ENCODE results near the gene LRRC10B.
"Not testable (repeated sequence)": the region's sequence is repeated elsewhere in the genome, so short reads cannot be mapped to it uniquely, and the experiment has no call there.

The LRRC10B gene

DNA sequence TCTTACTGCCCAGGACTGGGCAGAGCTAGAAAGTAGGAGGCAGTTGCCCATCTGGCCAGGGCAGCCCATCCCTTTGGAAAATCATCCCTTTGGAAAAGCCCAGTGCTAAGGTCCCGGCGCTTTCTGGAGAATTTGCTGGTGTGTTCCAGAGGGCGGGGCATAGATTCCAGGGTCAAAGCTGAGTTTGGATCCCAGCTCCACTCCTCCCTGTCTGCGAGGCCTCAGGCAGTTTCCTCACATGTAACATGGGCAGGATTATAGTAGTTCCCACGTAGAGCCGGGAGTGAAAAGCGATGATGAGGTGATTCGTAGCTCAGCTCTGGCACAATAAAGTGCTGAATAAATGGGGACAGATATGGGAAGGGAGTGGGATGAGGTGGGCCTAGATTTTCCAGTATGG, 31.4 kb upstream of the LRRC10B start:
- DNase-seq (ENCODE audit: low read depth): no peak
- Histone ChIP-seq H3K9ac (ENCODE audit: low read length) (peak overlapping the region; percentile 37), H3K4me3 (ENCODE audit: low read length) (no peak overlapping the region), H3K9me3 (ENCODE audit: control insufficient read depth, low read length) (no peaks in the 10 kb centered on the region), H3K36me3 (ENCODE audit: control insufficient read depth, insufficient read depth, low read length, severe bottlenecking) (no peaks in the 10 kb centered on the region), H3K4me1 (ENCODE audit: control insufficient read depth, insufficient read depth, low read length) (peaks cover 42% of the 10 kb centered on the region), H3K27me3 (replicated peaks; ENCODE audit: control insufficient read depth, insufficient read depth, low read length) (peaks cover 10% of the 10 kb centered on the region)

GRCh38 chr11:61477727-61478148, 30.8 kb upstream of the LRRC10B start:
- peaks cover 36% of the 10 kb centered on the region for H3K4me1 ChIP-seq (ENCODE audit: control insufficient read depth, insufficient read depth, low read length)
- no peaks in the 10 kb centered on the region for H3K9me3 ChIP-seq (ENCODE audit: control insufficient read depth, low read length)
- peak; percentile 66 for DNase-seq (ENCODE audit: low read depth)
- H3K4me3 ChIP-seq (ENCODE audit: low read length): no peak overlapping the region
- H3K9ac ChIP-seq (ENCODE audit: low read length): peak overlapping the region; percentile 37
- peaks cover 16% of the 10 kb centered on the region for H3K27me3 ChIP-seq (replicated peaks; ENCODE audit: control insufficient read depth, insufficient read depth, low read length)
- no peaks in the 10 kb centered on the region for H3K36me3 ChIP-seq (ENCODE audit: control insufficient read depth, insufficient read depth, low read length, severe bottlenecking)

- H3K27me3 ChIP-seq (replicated peaks; ENCODE audit: control insufficient read depth, insufficient read depth, low read length): peaks cover 17% of the 10 kb centered on the region
- H3K4me3 ChIP-seq (ENCODE audit: low read length); H3K36me3 ChIP-seq (ENCODE audit: control insufficient read depth, insufficient read depth, low read length, severe bottlenecking); DNase-seq (ENCODE audit: low read depth); H3K9ac ChIP-seq (ENCODE audit: low read length); H3K9me3 ChIP-seq (ENCODE audit: control insufficient read depth, low read length): not testable (repeated sequence)
- H3K4me1 ChIP-seq (ENCODE audit: control insufficient read depth, insufficient read depth, low read length): peaks cover 20% of the 10 kb centered on the region
These were observed 29.0 kb upstream of the LRRC10B start for GRCh38 chr11:61479360-61480058.

GRCh38 chr11:61480261-61480993, 28.1 kb upstream of the LRRC10B start:
- H3K9me3 ChIP-seq (ENCODE audit: control insufficient read depth, low read length): no peaks in the 10 kb centered on the region
- no peak overlapping the region for H3K4me3 ChIP-seq (ENCODE audit: low read length)
- peaks cover 17% of the 10 kb centered on the region for H3K27me3 ChIP-seq (replicated peaks; ENCODE audit: control insufficient read depth, insufficient read depth, low read length)
- H3K4me1 ChIP-seq (ENCODE audit: control insufficient read depth, insufficient read depth, low read length): peaks cover 10% of the 10 kb centered on the region
- no peaks in the 10 kb centered on the region for H3K36me3 ChIP-seq (ENCODE audit: control insufficient read depth, insufficient read depth, low read length, severe bottlenecking)
- no peak overlapping the region for H3K9ac ChIP-seq (ENCODE audit: low read length)
- no peak for DNase-seq (ENCODE audit: low read depth)

GRCh38 chr11:61480994-61481335, 27.6 kb upstream of the LRRC10B start:
- H3K36me3 ChIP-seq (ENCODE audit: control insufficient read depth, insufficient read depth, low read length, severe bottlenecking): no peaks in the 10 kb centered on the region
- H3K4me1 ChIP-seq (ENCODE audit: control insufficient read depth, insufficient read depth, low read length): peaks cover 8% of the 10 kb centered on the region
- no peak overlapping the region for H3K4me3 ChIP-seq (ENCODE audit: low read length)
- H3K9ac ChIP-seq (ENCODE audit: low read length): no peak overlapping the region
- DNase-seq (ENCODE audit: low read depth): no peak
- H3K27me3 ChIP-seq (replicated peaks; ENCODE audit: control insufficient read depth, insufficient read depth, low read length): peaks cover 17% of the 10 kb centered on the region
- no peaks in the 10 kb centered on the region for H3K9me3 ChIP-seq (ENCODE audit: control insufficient read depth, low read length)

DNA sequence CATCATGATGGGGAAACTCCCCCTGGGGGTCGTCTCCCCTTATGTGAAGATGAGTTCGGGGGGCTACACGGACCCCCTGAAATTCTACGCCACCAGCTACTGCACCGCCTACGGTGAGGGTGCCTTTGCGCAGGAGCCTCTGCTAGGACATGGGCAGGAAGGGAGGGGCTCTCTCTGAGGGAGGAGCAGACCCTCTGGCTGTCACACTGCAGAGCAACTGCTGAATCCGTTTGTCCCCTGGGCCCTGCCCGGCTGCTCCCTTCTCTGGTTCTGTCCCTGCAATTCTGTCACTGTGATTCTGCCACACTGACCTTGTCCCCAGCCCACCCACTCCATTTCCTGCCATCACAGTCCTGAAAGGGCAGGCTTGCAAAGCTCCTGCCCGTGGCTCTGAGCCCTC, 26.7 kb upstream of the LRRC10B start:
- H3K9me3 ChIP-seq (ENCODE audit: control insufficient read depth, low read length): no peaks in the 10 kb centered on the region
- no peak for DNase-seq (ENCODE audit: low read depth)
- H3K36me3 ChIP-seq (ENCODE audit: control insufficient read depth, insufficient read depth, low read length, severe bottlenecking): no peaks in the 10 kb centered on the region
- peaks cover 21% of the 10 kb centered on the region for H3K27me3 ChIP-seq (replicated peaks; ENCODE audit: control insufficient read depth, insufficient read depth, low read length)
- H3K4me3 ChIP-seq (ENCODE audit: low read length): no peak overlapping the region
- peaks cover 8% of the 10 kb centered on the region for H3K4me1 ChIP-seq (ENCODE audit: control insufficient read depth, insufficient read depth, low read length)
- H3K9ac ChIP-seq (ENCODE audit: low read length): no peak overlapping the region

DNA sequence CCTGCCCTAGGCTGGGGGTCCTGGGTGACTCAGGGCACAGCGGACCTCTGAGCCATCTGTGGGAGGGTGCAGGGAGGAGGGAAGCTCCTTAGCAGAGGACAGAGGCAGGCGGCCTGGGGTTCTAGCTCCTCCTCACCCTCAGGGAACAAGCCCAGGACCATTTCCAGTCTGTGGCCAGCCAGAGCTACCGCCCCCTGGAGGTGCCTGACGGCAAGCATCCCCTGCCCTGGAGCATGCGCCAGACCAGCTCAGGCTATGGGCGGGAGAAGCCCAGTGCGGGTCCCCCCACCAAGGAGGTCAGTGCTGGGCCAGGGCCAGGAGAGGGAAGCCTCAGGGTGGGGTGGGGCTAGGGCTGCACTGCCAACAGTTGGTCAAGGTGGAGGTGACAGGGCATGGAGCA, 26.0 kb upstream of the LRRC10B start:
- DNase-seq (ENCODE audit: low read depth): peak; percentile 37
- H3K4me3 ChIP-seq (ENCODE audit: low read length): no peak overlapping the region
- H3K27me3 ChIP-seq (replicated peaks; ENCODE audit: control insufficient read depth, insufficient read depth, low read length): peaks cover 21% of the 10 kb centered on the region
- H3K36me3 ChIP-seq (ENCODE audit: control insufficient read depth, insufficient read depth, low read length, severe bottlenecking): no peaks in the 10 kb centered on the region
- no peak overlapping the region for H3K9ac ChIP-seq (ENCODE audit: low read length)
- H3K9me3 ChIP-seq (ENCODE audit: control insufficient read depth, low read length): peaks cover 3% of the 10 kb centered on the region
- peaks cover 1% of the 10 kb centered on the region for H3K4me1 ChIP-seq (ENCODE audit: control insufficient read depth, insufficient read depth, low read length)

GRCh38 chr11:61484541-61484940, 24.0 kb upstream of the LRRC10B start:
- H3K9ac ChIP-seq (ENCODE audit: low read length): no peak overlapping the region

GRCh38 chr11:61485080-61485479, 23.5 kb upstream of the LRRC10B start:
- H3K9ac ChIP-seq (ENCODE audit: low read length): no peak overlapping the region
- H3K4me1 ChIP-seq (ENCODE audit: control insufficient read depth, insufficient read depth, low read length): peaks cover 17% of the 10 kb centered on the region
- peaks cover 16% of the 10 kb centered on the region for H3K27me3 ChIP-seq (replicated peaks; ENCODE audit: control insufficient read depth, insufficient read depth, low read length)
- H3K36me3 ChIP-seq (ENCODE audit: control insufficient read depth, insufficient read depth, low read length, severe bottlenecking): no peaks in the 10 kb centered on the region
- H3K4me3 ChIP-seq (ENCODE audit: low read length): no peak overlapping the region
- peaks cover 3% of the 10 kb centered on the region for H3K9me3 ChIP-seq (ENCODE audit: control insufficient read depth, low read length)
- DNase-seq (ENCODE audit: low read depth): no peak

More at GRCh38 chr11:61484541-61484940, 24.0 kb upstream of the LRRC10B start:
- Histone ChIP-seq H3K36me3 (ENCODE audit: control insufficient read depth, insufficient read depth, low read length, severe bottlenecking) (no peaks in the 10 kb centered on the region), H3K4me1 (ENCODE audit: control insufficient read depth, insufficient read depth, low read length) (peaks cover 12% of the 10 kb centered on the region), H3K4me3 (ENCODE audit: low read length) (no peak overlapping the region), H3K9me3 (ENCODE audit: control insufficient read depth, low read length) (peaks cover 3% of the 10 kb centered on the region), H3K27me3 (replicated peaks; ENCODE audit: control insufficient read depth, insufficient read depth, low read length) (peaks cover 21% of the 10 kb centered on the region)
- no peak for DNase-seq (ENCODE audit: low read depth)

GRCh38 chr11:61486011-61486620, 22.4 kb upstream of the LRRC10B start:
- H3K27me3 ChIP-seq (replicated peaks; ENCODE audit: control insufficient read depth, insufficient read depth, low read length): peaks cover 16% of the 10 kb centered on the region
- H3K9ac ChIP-seq (ENCODE audit: low read length): no peak overlapping the region
- no peak for DNase-seq (ENCODE audit: low read depth)
- H3K36me3 ChIP-seq (ENCODE audit: control insufficient read depth, insufficient read depth, low read length, severe bottlenecking): no peaks in the 10 kb centered on the region
- no peak overlapping the region for H3K4me3 ChIP-seq (ENCODE audit: low read length)
- H3K9me3 ChIP-seq (ENCODE audit: control insufficient read depth, low read length): peaks cover 3% of the 10 kb centered on the region
- H3K4me1 ChIP-seq (ENCODE audit: control insufficient read depth, insufficient read depth, low read length): peaks cover 25% of the 10 kb centered on the region

- no peak for DNase-seq (ENCODE audit: low read depth)
- H3K4me1 ChIP-seq (ENCODE audit: control insufficient read depth, insufficient read depth, low read length): peaks cover 25% of the 10 kb centered on the region
- peaks cover 15% of the 10 kb centered on the region for H3K27me3 ChIP-seq (replicated peaks; ENCODE audit: control insufficient read depth, insufficient read depth, low read length)
- no peak overlapping the region for H3K4me3 ChIP-seq (ENCODE audit: low read length)
- H3K9ac ChIP-seq (ENCODE audit: low read length): no peak overlapping the region
- peaks cover 3% of the 10 kb centered on the region for H3K9me3 ChIP-seq (ENCODE audit: control insufficient read depth, low read length)
- no peaks in the 10 kb centered on the region for H3K36me3 ChIP-seq (ENCODE audit: control insufficient read depth, insufficient read depth, low read length, severe bottlenecking)
These were observed 21.8 kb upstream of the LRRC10B start for GRCh38 chr11:61486779-61487178.

Data from adipocyte (in vitro differentiated cells).